A673 (cell line): Measurements from ENCODE around the gene SLC6A6. TPM values are rescaled to one million over a fixed set of nuclear protein-coding genes. Genes with fewer than 3 reads are reported as not detected.

Experiments used
- BruUV-seq: library from RNA; stranded (reverse); fragments of 400-500 nt; replicated peaks from 2 replicates; lab custom pipeline; 2021; lab: Mats Ljungman, UMichigan
- CTCF ChIA-PET: fragments of 300-600 bp; sonication (Branson Sonifier 250); formaldehyde crosslinking; loops from one replicate; lab custom pipeline; 2022; ENCODE audit warnings: antibody characterized with exemption; lab: Charles Lee
- POLR2A ChIA-PET: fragments of 300-600 bp; sonication (Branson Sonifier 250); formaldehyde crosslinking; loops from one replicate; lab custom pipeline; 2022; ENCODE audit warnings: antibody characterized with exemption; ENCODE audit not compliant: low non-redundant PET; lab: Charles Lee
- DNase-seq: peaks from one replicate; pipeline ENCODE4 v3.0.0-alpha.2; 2015; ENCODE audit warnings: low spot score
- H3K27ac ChIP-seq: fragments of 200-600 bp; sonication (generic); 2 replicates; pipeline ENCODE4 v1.5.1; 2016; ENCODE audit warnings: mixed run types, low read depth, mild to moderate bottlenecking, mixed read lengths, antibody characterized with exemption, low read length; ENCODE audit not compliant: poor library complexity, severe bottlenecking
- H3K27me3 ChIP-seq: fragments of 200-600 bp; sonication (generic); replicated peaks from 2 replicates; pipeline ENCODE4 v1.6.1; 2017; ENCODE audit warnings: mixed run types, low read depth, mild to moderate bottlenecking, mixed read lengths, antibody characterized with exemption, low read length; ENCODE audit not compliant: insufficient read depth, poor library complexity
- H3K36me3 ChIP-seq: fragments of 200-600 bp; sonication (generic); 2 replicates; pipeline ENCODE4 v1.6.1; 2016; ENCODE audit warnings: mixed run types, mild to moderate bottlenecking, mixed read lengths, antibody characterized with exemption, low read length; ENCODE audit not compliant: insufficient read depth, poor library complexity, severe bottlenecking
- H3K4me1 ChIP-seq: fragments of 200-600 bp; sonication (generic); 2 replicates; pipeline ENCODE4 v1.6.1; 2017; ENCODE audit warnings: mixed run types, mild to moderate bottlenecking, mixed read lengths, antibody characterized with exemption, low read length; ENCODE audit not compliant: insufficient read depth, poor library complexity, severe bottlenecking
- H3K4me3 ChIP-seq: fragments of 200-600 bp; sonication (generic); 2 replicates; pipeline ENCODE4 v1.5.1; 2016; ENCODE audit warnings: low read depth, mixed run types, mild to moderate bottlenecking, mixed read lengths, low read length; ENCODE audit not compliant: poor library complexity, severe bottlenecking
- H3K9me3 ChIP-seq: fragments of 200-600 bp; sonication (generic); 2 replicates; pipeline ENCODE4 v1.6.1; 2016; ENCODE audit warnings: mixed run types, low read depth, mild to moderate bottlenecking, mixed read lengths, antibody characterized with exemption, low read length; ENCODE audit not compliant: poor library complexity, severe bottlenecking
- EZH2 ChIP-seq: fragments of 200-600 bp; sonication (generic); IDR thresholded peaks from 2 replicates; pipeline ENCODE4 v1.6.1; 2017; ENCODE audit warnings: borderline replicate concordance, low read depth, mild to moderate bottlenecking, mixed read lengths, antibody characterized with exemption, low read length; ENCODE audit not compliant: poor library complexity, severe bottlenecking
- intact Hi-C: fragments of 100-400 bp; cut with micrococcal nuclease; formaldehyde crosslinking; loops from one replicate; pipeline ENCODE4 v1.10.0; 2022; ENCODE audit not compliant: unreplicated experiment
- total RNA-seq: library from RNA; stranded (reverse); gene quantifications from 2 replicates; pipeline ENCODE4 v1.2.3, GENCODE V29; 2021
- TF ChIP-seq, protein P1 (sequence below): fragments of 300-800, 200-600 bp; sonication (generic); conservative IDR thresholded peaks from 2 replicates; pipeline ENCODE4 v1.5.1; 2017; ENCODE audit warnings: low read depth, mild to moderate bottlenecking, antibody characterized with exemption, low read length, moderate library complexity, mixed read lengths

The SLC6A6 gene
- total RNA-seq, 1 experiment from 2014 or later = 55.1 TPM

DNA sequence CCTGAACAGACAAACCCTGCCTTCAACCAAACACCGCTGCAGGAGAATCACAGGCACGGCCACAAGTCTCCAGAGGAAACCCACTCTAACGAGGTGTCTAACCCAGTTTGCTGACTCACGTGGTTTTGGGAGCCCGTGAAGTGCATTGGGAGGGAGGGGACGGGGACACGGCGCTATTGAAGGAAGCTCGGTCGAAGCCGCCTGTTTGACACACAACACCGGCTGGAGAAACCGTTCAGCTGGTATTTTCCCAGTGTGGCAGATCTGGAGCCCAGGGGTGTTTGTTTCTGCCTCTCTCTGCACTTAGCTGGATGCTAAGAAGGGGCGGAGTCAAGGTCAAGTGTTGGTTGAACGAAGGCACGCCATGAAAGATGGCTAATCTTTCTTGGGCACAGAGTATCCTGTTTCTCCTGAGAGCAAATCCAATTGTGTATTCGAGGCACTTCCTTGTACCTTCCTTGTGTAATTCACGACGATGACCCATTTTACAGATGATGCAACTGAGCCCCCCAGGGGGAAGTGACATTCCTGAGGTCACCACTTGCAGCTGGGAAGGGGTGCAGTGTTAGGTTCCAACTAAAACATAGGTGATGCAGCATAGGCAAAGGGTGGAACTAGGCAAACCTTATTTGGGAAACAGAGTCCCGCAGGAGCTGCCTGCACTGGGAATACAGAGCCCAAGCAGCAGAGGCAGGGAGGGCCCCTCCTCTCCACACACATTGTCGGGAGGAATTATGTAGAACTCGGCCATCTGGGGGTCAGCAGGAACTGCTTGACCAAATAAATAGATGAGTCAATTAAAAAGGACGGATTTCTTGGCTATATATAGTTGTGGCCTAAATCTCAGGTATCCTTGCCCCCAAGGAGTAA lies 22.5 kb downstream of the SLC6A6 start:
- intact Hi-C loops = no loop called here
- Histone ChIP-seq H3K9me3 (no peaks in the 10 kb centered on the region), H3K36me3 (no peaks in the 10 kb centered on the region), H3K27me3 (no peaks in the 10 kb centered on the region), H3K4me1 (peaks cover 10% of the 10 kb centered on the region), H3K27ac (peak overlapping the region; percentile 54), H3K4me3 (no peak overlapping the region)
- TF ChIP-seq EZH2 = no peak
- TF ChIP-seq, protein P1, sequence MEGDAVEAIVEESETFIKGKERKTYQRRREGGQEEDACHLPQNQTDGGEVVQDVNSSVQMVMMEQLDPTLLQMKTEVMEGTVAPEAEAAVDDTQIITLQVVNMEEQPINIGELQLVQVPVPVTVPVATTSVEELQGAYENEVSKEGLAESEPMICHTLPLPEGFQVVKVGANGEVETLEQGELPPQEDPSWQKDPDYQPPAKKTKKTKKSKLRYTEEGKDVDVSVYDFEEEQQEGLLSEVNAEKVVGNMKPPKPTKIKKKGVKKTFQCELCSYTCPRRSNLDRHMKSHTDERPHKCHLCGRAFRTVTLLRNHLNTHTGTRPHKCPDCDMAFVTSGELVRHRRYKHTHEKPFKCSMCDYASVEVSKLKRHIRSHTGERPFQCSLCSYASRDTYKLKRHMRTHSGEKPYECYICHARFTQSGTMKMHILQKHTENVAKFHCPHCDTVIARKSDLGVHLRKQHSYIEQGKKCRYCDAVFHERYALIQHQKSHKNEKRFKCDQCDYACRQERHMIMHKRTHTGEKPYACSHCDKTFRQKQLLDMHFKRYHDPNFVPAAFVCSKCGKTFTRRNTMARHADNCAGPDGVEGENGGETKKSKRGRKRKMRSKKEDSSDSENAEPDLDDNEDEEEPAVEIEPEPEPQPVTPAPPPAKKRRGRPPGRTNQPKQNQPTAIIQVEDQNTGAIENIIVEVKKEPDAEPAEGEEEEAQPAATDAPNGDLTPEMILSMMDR = no peak
- no TSS peak for BruUV-seq
- ChIA-PET CTCF (interaction anchor here (1.1 kb wide), 1 partner anchor 23 kb away, joined by 5 read pairs; no protein-coding TSS in a partner anchor), POLR2A (interaction anchor here (0.6 kb wide), 1 partner anchor 26 kb away, joined by 3 read pairs; no protein-coding TSS in a partner anchor)
- DNase-seq = no peak

DNA sequence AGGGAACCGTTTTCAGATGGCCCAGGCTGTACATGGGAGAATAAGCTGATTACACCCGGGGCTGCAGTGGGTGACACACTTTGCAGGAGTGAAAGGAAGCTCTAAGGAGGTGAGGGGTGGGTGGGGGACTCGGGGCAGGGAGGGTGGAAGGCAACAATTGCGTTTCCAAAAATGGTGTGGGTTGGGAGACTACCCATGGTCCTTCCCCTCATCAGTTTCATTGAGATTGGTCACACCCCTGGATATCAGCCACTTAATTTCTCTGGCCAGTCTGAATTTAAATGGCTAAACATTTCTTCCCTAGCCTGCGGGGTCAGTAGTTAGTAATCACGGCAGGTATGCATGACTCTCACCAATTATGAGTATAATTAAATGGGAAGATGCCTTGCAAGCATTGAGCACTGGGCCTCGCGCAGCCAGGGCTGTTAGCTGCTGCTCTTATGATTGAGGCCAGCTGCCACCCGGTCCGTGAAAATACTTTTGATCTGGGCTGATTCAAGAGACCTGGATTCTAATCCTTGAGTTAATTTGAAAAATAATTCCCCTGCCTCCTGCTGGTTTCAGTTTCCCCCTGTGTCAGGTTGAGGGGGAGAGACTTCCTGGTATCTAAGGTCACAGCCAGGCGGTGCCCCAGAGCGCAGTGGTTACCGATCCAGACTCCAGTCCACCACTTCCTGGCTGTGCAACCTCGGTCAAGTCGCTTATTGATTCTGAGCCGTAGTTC lies 23.3 kb downstream of the SLC6A6 start:
- CTCF ChIA-PET = no interaction called here

DNA sequence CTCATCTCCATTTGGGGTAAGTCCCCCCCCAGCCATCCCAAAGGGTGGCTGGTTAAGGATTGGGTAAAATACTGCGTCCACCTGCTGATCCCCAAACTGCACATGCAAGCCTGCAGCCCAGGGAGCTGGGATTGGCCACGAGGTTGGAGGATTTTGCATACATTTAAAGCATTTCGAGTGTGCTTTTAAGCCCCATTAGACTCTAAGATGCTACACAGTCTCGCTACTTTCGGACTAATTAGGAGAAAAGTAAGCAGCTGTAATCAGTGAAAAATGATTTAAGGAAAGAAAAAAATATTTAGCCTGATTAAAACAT lies 23.9 kb downstream of the SLC6A6 start:
- CTCF ChIA-PET = no interaction called here
- POLR2A ChIA-PET = no interaction called here
- no TSS peak for BruUV-seq
- no peak for DNase-seq
- no peak for TF ChIP-seq EZH2
- TF ChIP-seq, protein P1 = no peak
- Histone ChIP-seq H3K4me3 (no peak overlapping the region), H3K36me3 (no peaks in the 10 kb centered on the region), H3K9me3 (no peaks in the 10 kb centered on the region), H3K27me3 (no peaks in the 10 kb centered on the region), H3K27ac (no peak overlapping the region), H3K4me1 (peaks cover 15% of the 10 kb centered on the region)
- intact Hi-C loops = no loop called here

More for the DNA sequence above, 23.3 kb downstream of the SLC6A6 start:
- no peak overlapping the region for H3K27ac ChIP-seq
- no TSS peak for BruUV-seq
- H3K4me1 ChIP-seq = peaks cover 10% of the 10 kb centered on the region
- no peak overlapping the region for H3K4me3 ChIP-seq
- no peaks in the 10 kb centered on the region for H3K27me3 ChIP-seq
- no peak for DNase-seq
- POLR2A ChIA-PET = no interaction called here
- H3K9me3 ChIP-seq = no peaks in the 10 kb centered on the region
- intact Hi-C loops = no loop called here
- TF ChIP-seq, protein P1 = no peak
- no peak for TF ChIP-seq EZH2
- no peaks in the 10 kb centered on the region for H3K36me3 ChIP-seq
